Vagina (tissue), 2 donors: ENCODE results near the gene FAM171A2. TPM values are rescaled to one million over a fixed set of nuclear protein-coding genes. Genes with fewer than 3 reads are reported as not detected.

ENCODE experiments used
- DNase-seq, 2 donors: peaks; one replicate each; pipeline ENCODE4 v3.0.0-alpha.2; 2017; ENCODE audit errors: extremely low spot score in 2 of 2
- H3K27ac ChIP-seq: fragments of 200-600 bp; sonication (generic); one replicate; pipeline ENCODE4 v1.5.1; 2019
- H3K27me3 ChIP-seq: fragments of 200-600 bp; sonication (generic); one replicate; pipeline ENCODE4 v1.5.1; 2019
- H3K36me3 ChIP-seq, 2 donors: fragments of 200-600 bp; sonication (generic); one replicate each; pipeline ENCODE4 v1.5.1; 2017 to 2019
- H3K4me1 ChIP-seq: fragments of 200-600 bp; sonication (generic); one replicate; pipeline ENCODE4 v1.5.1; 2019
- H3K4me3 ChIP-seq, 2 donors: fragments of 200-600 bp; sonication (generic); 1 replicate in 1 of 2; 2 replicates in 1 of 2; pipeline ENCODE4 v1.5.1; 2016 to 2019
- H3K9me3 ChIP-seq: fragments of 200-600 bp; sonication (generic); one replicate; pipeline ENCODE4 v1.5.1; 2019
- POLR2A ChIP-seq, 2 donors: fragments of 450-650 bp; IDR thresholded peaks; one replicate each; pipeline ENCODE4 v1.6.1; 2017; ENCODE audit warnings: antibody characterized with exemption in 2 of 2, mild to moderate bottlenecking in 2 of 2, moderate library complexity in 2 of 2
- POLR2AphosphoS5 ChIP-seq, 2 donors: sonication (generic); formaldehyde crosslinking; IDR thresholded peaks; one replicate each; pipeline ENCODE4 v1.9.0; 2017; ENCODE audit warnings: antibody characterized with exemption in 2 of 2, mild to moderate bottlenecking in 2 of 2, low read depth in 1 of 2; ENCODE audit not compliant: insufficient read depth in 1 of 2
- intact Hi-C: fragments of 100-400 bp; cut with DNase I; formaldehyde crosslinking; loops from one replicate; pipeline ENCODE4 v1.15.1; 2023
- total RNA-seq: library from RNA; depleted of rRNA; stranded (reverse); fragments of >200 nt; gene quantifications from one replicate; pipeline ENCODE4 v1.2.3, GENCODE V29; 2016
- TF ChIP-seq, protein P1 (sequence below), 3 experiments: fragments of 450-650 bp in 2 of 3; fragments of 200-600 bp in 1 of 3; sonication (generic) in 1 of 3; IDR thresholded peaks; one replicate each; pipeline ENCODE4 v1.5.1; 2017 to 2019; ENCODE audit warnings: antibody characterized with exemption in 3 of 3, mild to moderate bottlenecking in 2 of 3, moderate library complexity in 2 of 3

The FAM171A2 gene
- total RNA-seq, 1 donor from 2014 or later, result 4.2 TPM

DNA sequence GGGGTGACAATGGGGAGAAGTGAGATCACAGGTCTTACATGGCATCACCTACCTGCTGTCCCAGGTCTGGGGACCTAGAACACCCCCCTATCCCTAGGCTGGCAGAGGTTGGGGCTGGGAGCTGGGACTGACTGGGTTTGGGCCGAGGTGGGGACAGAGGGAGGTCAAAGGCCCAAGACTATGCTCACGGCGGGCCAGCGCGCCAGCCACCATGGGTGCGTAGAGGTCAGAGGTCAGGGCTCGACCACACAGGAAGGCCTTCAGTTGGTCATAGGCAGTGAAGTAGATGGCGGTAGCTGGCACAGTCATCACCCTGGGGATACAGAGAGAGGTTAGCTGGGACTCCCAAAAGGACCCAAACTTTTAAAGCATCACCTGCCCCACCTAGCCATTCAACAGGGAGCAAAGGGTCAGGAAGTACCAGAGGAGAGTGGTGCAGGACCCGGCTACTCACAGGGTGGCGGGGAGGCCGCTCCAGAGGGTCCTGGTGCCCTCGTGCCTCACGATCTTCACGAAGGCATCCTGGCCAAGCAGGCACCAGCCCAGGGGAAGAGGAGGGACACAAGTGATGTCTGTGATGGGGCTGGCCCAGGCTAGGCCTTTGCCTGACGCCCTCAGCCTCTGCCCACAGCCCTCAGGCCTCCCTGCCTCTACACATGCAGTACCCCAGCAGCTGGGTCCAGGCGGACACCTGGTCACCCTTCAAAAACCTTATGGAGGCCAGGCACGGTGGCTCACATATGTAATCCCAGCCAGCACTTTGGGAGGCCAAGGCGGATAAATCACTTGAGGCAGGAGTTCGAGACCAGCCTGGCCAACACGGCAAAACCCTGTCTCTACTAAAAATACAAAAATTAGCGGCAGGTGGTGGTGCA is 42.2 kb downstream of the FAM171A2 start:
- Histone ChIP-seq H3K4me3 (no peak overlapping the region), H3K9me3 (no peaks in the 10 kb centered on the region), H3K27me3 (no peaks in the 10 kb centered on the region), H3K27ac (no peak overlapping the region), H3K4me1 (peaks cover 32% of the 10 kb centered on the region), H3K36me3 (peaks cover 0 to 33% of the 10 kb centered on the region in 2 donors)
- intact Hi-C loops, result loop anchor here (5.0 kb wide), 1 partner anchor 109 kb away; no protein-coding TSS in a partner anchor
- DNase-seq, result no peak
- no peak for TF ChIP-seq POLR2A (IDR thresholded peaks at IDR 0.05)
- TF ChIP-seq, protein P1, sequence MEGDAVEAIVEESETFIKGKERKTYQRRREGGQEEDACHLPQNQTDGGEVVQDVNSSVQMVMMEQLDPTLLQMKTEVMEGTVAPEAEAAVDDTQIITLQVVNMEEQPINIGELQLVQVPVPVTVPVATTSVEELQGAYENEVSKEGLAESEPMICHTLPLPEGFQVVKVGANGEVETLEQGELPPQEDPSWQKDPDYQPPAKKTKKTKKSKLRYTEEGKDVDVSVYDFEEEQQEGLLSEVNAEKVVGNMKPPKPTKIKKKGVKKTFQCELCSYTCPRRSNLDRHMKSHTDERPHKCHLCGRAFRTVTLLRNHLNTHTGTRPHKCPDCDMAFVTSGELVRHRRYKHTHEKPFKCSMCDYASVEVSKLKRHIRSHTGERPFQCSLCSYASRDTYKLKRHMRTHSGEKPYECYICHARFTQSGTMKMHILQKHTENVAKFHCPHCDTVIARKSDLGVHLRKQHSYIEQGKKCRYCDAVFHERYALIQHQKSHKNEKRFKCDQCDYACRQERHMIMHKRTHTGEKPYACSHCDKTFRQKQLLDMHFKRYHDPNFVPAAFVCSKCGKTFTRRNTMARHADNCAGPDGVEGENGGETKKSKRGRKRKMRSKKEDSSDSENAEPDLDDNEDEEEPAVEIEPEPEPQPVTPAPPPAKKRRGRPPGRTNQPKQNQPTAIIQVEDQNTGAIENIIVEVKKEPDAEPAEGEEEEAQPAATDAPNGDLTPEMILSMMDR (IDR thresholded peaks at IDR 0.05), result no peak
- TF ChIP-seq POLR2AphosphoS5 (IDR thresholded peaks at IDR 0.05; ENCODE audit: insufficient read depth in 1 of 2, low read depth in 1 of 2), result no peak

DNA sequence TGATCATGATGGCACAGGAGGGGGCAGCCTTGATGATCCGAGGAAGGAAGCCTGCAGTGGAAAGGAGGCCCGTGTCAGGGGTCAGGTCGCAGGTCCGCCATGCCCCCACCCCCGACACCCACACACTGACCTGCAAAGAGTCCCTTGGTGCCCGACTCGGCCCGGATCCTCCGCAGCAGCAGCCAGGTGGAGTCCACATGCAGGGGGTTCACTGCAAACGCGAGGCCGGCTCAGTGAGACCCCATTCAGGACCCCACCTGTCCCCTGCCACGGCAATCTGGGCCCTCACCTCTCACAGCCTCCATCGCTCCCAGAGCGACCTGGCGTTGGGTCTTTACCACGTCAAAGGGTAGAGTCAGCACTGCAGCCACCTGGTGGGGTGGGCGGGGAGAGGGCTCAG is 43.6 kb downstream of the FAM171A2 start:
- TF ChIP-seq POLR2A (IDR thresholded peaks at IDR 0.05) (no peak), POLR2AphosphoS5 (IDR thresholded peaks at IDR 0.05; ENCODE audit: insufficient read depth in 1 of 2, low read depth in 1 of 2) (no peak)
- TF ChIP-seq, protein P1 (IDR thresholded peaks at IDR 0.05), result no peak
- Histone ChIP-seq H3K27ac (no peak overlapping the region), H3K9me3 (no peaks in the 10 kb centered on the region), H3K4me3 (no peak overlapping the region), H3K36me3 (peaks cover 0 to 33% of the 10 kb centered on the region in 2 donors), H3K27me3 (no peaks in the 10 kb centered on the region), H3K4me1 (peaks cover 20% of the 10 kb centered on the region)
- DNase-seq, result no peak
- intact Hi-C loops, result loop anchor here (5.0 kb wide), 1 partner anchor 108 kb away; no protein-coding TSS in a partner anchor

DNA sequence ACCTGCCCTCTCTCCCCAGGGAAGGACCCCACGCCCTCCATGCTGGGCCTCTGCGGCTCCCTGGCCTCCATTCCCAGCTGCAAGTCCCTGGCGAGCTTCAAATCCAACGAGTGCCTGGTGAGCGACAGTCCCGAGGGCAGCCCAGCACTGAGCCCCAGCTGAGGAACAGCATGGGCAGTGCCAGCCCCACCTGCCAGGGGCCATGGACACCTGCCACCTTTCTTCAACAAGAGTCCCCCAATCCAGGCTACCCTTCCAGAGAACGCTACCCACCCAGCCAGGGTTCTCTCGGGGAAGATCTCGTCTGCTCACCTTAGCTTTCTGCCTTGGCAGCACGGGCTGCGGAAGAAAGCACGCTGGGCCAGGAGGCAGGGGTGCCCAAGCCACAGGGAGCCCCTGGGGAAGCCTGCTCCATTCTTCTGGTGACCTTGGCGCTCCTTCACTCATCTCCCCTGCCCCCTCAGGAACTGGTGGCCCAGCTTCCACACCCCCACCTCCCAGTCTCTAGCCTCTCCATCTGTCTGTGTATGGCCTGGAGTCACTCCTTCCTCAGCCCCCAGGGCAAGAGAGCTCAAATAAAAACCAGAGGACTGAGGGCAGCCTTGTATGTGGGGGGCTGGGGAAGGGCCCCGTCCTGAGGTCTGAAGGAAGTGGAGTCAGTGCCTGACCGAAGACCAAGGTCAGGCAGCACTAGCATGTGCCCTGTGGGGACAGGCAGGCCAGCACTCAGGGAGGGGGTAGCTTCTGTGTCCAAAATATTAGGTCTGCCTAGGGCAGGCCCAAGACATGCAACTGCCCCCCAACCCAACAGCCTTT is 45.4 kb downstream of the FAM171A2 start:
- Histone ChIP-seq H3K4me1 (peaks cover 16% of the 10 kb centered on the region), H3K4me3 (no peak overlapping the region), H3K27ac (no peak overlapping the region), H3K36me3 (peaks cover 0 to 33% of the 10 kb centered on the region in 2 donors), H3K9me3 (no peaks in the 10 kb centered on the region), H3K27me3 (peaks cover 6% of the 10 kb centered on the region)
- DNase-seq, result no peak
- intact Hi-C loops, result no loop called here
- no peak for TF ChIP-seq POLR2AphosphoS5 (IDR thresholded peaks at IDR 0.05; ENCODE audit: insufficient read depth in 1 of 2, low read depth in 1 of 2)
- no peak for TF ChIP-seq POLR2A (IDR thresholded peaks at IDR 0.05)
- TF ChIP-seq, protein P1 (IDR thresholded peaks at IDR 0.05), result no peak

DNA sequence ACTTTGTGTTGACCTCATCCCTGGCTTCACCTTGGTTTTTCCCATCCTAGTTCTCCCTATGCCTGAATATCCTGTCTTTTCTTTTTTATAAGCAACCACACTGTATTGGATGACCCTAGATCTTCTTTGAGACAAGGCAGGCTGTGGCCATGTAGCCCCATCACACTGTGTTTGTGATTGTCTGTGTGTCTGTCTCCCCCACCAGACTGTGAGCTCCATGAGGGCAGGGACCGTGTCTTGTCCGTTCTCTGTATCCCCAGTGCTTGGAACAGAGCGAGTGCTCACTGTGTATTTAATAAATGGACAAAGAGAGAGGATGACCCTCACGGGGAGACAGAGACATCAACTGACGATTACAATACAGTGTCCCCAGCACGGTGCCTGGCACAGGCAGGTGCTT is 46.1 kb downstream of the FAM171A2 start:
- Histone ChIP-seq H3K27me3 (peaks cover 6% of the 10 kb centered on the region), H3K9me3 (no peaks in the 10 kb centered on the region)
- intact Hi-C loops, result no loop called here

More for the DNA sequence above, 46.1 kb downstream of the FAM171A2 start:
- peaks cover 9% of the 10 kb centered on the region for H3K4me1 ChIP-seq
- H3K4me3 ChIP-seq, result no peak overlapping the region
- H3K27ac ChIP-seq, result no peak overlapping the region
- TF ChIP-seq POLR2A (IDR thresholded peaks at IDR 0.05) (no peak), POLR2AphosphoS5 (IDR thresholded peaks at IDR 0.05; ENCODE audit: insufficient read depth in 1 of 2, low read depth in 1 of 2) (no peak)
- TF ChIP-seq, protein P1 (IDR thresholded peaks at IDR 0.05), result no peak
- H3K36me3 ChIP-seq, result peaks cover 0 to 33% of the 10 kb centered on the region in 2 donors
- no peak for DNase-seq
